BLaER1 (cell line): ENCODE data around the gene LAPTM5.

Experiments used
- H3K27ac ChIP-seq: shearing (Covaris generic); formaldehyde crosslinking; 2 replicates; pipeline ENCODE4 v1.8.1; 2022
- H3K27me3 ChIP-seq: shearing (Covaris generic); formaldehyde crosslinking; 2 replicates; pipeline ENCODE4 v1.8.1; 2022
- H3K36me3 ChIP-seq: shearing (Covaris generic); formaldehyde crosslinking; 2 replicates; pipeline ENCODE4 v1.8.1; 2022
- H3K4me1 ChIP-seq: shearing (Covaris generic); formaldehyde crosslinking; 2 replicates; pipeline ENCODE4 v1.8.1; 2022
- H3K4me2 ChIP-seq: shearing (Covaris generic); formaldehyde crosslinking; 2 replicates; pipeline ENCODE4 v1.8.1; 2022
- H3K4me3 ChIP-seq: shearing (Covaris generic); formaldehyde crosslinking; 2 replicates; pipeline ENCODE4 v1.8.1; 2022
- H3K9ac ChIP-seq: shearing (Covaris generic); formaldehyde crosslinking; 2 replicates; pipeline ENCODE4 v1.8.1; 2022
- H3K9me3 ChIP-seq: shearing (Covaris generic); formaldehyde crosslinking; 2 replicates; pipeline ENCODE4 v1.8.1; 2022
- H4K20me1 ChIP-seq: shearing (Covaris generic); formaldehyde crosslinking; 2 replicates; pipeline ENCODE4 v1.8.1; 2022
- Cebpa-rat ChIP-seq: shearing (Covaris generic); IDR thresholded peaks from 2 replicates; pipeline ENCODE4 v1.8.1; 2022

LAPTM5 gene

GRCh38 chr1:30732277-30732996 lies 25.1 kb downstream of the LAPTM5 start:
- Histone ChIP-seq H3K27ac (peak overlapping the region; percentile 69), H3K36me3 (peaks cover 51% of the 10 kb centered on the region), H3K4me2 (peak overlapping the region; percentile 81), H3K4me3 (no peak overlapping the region), H4K20me1 (peaks cover 80% of the 10 kb centered on the region), H3K9me3 (no peaks in the 10 kb centered on the region), H3K9ac (peak overlapping the region; percentile 21; the same call in 1 of the 2 replicates), H3K27me3 (no peaks in the 10 kb centered on the region), H3K4me1 (peaks cover 100% of the 10 kb centered on the region)
- TF ChIP-seq Cebpa-rat, result no peak

GRCh38 chr1:30731806-30732276 lies 25.7 kb downstream of the LAPTM5 start:
- no peak for TF ChIP-seq Cebpa-rat
- H3K4me2 ChIP-seq, result peak overlapping the region; percentile 81

GRCh38 chr1:30731109-30731805 lies 26.3 kb downstream of the LAPTM5 start:
- H3K9me3 ChIP-seq, result no peaks in the 10 kb centered on the region
- peak overlapping the region; percentile 61 for H3K9ac ChIP-seq
- no peaks in the 10 kb centered on the region for H3K27me3 ChIP-seq
- H3K36me3 ChIP-seq, result peaks cover 39% of the 10 kb centered on the region
- H3K4me3 ChIP-seq, result peak overlapping the region; percentile 44; the same call in 1 of the 2 replicates
- H4K20me1 ChIP-seq, result peaks cover 68% of the 10 kb centered on the region
- H3K4me1 ChIP-seq, result peaks cover 100% of the 10 kb centered on the region
- TF ChIP-seq Cebpa-rat, result no peak
- H3K4me2 ChIP-seq, result peak overlapping the region; percentile 81
- peak overlapping the region; percentile 86 for H3K27ac ChIP-seq

More at GRCh38 chr1:30731806-30732276, 25.7 kb downstream of the LAPTM5 start:
- H3K4me1 ChIP-seq, result peaks cover 100% of the 10 kb centered on the region
- peak overlapping the region; percentile 86; the same call in 1 of the 2 replicates for H3K27ac ChIP-seq
- H4K20me1 ChIP-seq, result peaks cover 74% of the 10 kb centered on the region
- peak overlapping the region; percentile 61 for H3K9ac ChIP-seq
- no peaks in the 10 kb centered on the region for H3K27me3 ChIP-seq
- H3K36me3 ChIP-seq, result peaks cover 45% of the 10 kb centered on the region
- no peak overlapping the region for H3K4me3 ChIP-seq
- H3K9me3 ChIP-seq, result no peaks in the 10 kb centered on the region

- H3K4me2 ChIP-seq, result peak overlapping the region; percentile 81
These were observed 27.0 kb downstream of the LAPTM5 start for GRCh38 chr1:30730346-30731108.

GRCh38 chr1:30729901-30730300 lies 27.7 kb downstream of the LAPTM5 start:
- Histone ChIP-seq H3K4me1 (peaks cover 100% of the 10 kb centered on the region), H4K20me1 (peaks cover 54% of the 10 kb centered on the region), H3K36me3 (peaks cover 26% of the 10 kb centered on the region), H3K27me3 (no peaks in the 10 kb centered on the region), H3K9ac (peak overlapping the region; percentile 61), H3K27ac (peak overlapping the region; percentile 86), H3K9me3 (no peaks in the 10 kb centered on the region), H3K4me2 (peak overlapping the region; percentile 81), H3K4me3 (peak overlapping the region; percentile 44)
- TF ChIP-seq Cebpa-rat, result no peak

More at GRCh38 chr1:30730346-30731108, 27.0 kb downstream of the LAPTM5 start:
- Histone ChIP-seq H3K27me3 (no peaks in the 10 kb centered on the region), H3K9me3 (no peaks in the 10 kb centered on the region), H3K36me3 (peaks cover 32% of the 10 kb centered on the region), H3K4me3 (peak overlapping the region; percentile 44), H3K4me1 (peaks cover 100% of the 10 kb centered on the region), H4K20me1 (peaks cover 61% of the 10 kb centered on the region), H3K9ac (peak overlapping the region; percentile 61), H3K27ac (peak overlapping the region; percentile 86)
- TF ChIP-seq Cebpa-rat, result no peak

GRCh38 chr1:30728832-30729638 lies 28.5 kb downstream of the LAPTM5 start:
- TF ChIP-seq Cebpa-rat, result no peak
- Histone ChIP-seq H3K9ac (peak overlapping the region; percentile 61), H3K4me1 (peaks cover 92% of the 10 kb centered on the region), H4K20me1 (peaks cover 46% of the 10 kb centered on the region), H3K9me3 (no peaks in the 10 kb centered on the region), H3K4me2 (peak overlapping the region; percentile 81), H3K27ac (peak overlapping the region; percentile 86), H3K27me3 (no peaks in the 10 kb centered on the region), H3K36me3 (peaks cover 17% of the 10 kb centered on the region), H3K4me3 (no peak overlapping the region)

- H3K9ac ChIP-seq, result peak overlapping the region; percentile 61; the same call in 1 of the 2 replicates
- 0 out of 2 replicates have a peak overlapping the region, but pooled peaks have one; percentile 86 for H3K27ac ChIP-seq
- no peaks in the 10 kb centered on the region for H3K27me3 ChIP-seq
- TF ChIP-seq Cebpa-rat, result no peak
- H3K36me3 ChIP-seq, result peaks cover 10% of the 10 kb centered on the region
- peak overlapping the region; percentile 81 for H3K4me2 ChIP-seq
- peaks cover 43% of the 10 kb centered on the region for H4K20me1 ChIP-seq
- peaks cover 90% of the 10 kb centered on the region for H3K4me1 ChIP-seq
- no peak overlapping the region for H3K4me3 ChIP-seq
- no peaks in the 10 kb centered on the region for H3K9me3 ChIP-seq
These were observed 29.2 kb downstream of the LAPTM5 start for GRCh38 chr1:30728340-30728739.

- Histone ChIP-seq H3K4me3 (no peak overlapping the region), H3K27ac (peak overlapping the region; percentile 29; the same call in 1 of the 2 replicates), H3K36me3 (peaks cover 5% of the 10 kb centered on the region), H3K4me1 (peaks cover 90% of the 10 kb centered on the region), H3K9ac (0 out of 2 replicates have a peak overlapping the region, but pooled peaks have one; percentile 12), H4K20me1 (peaks cover 43% of the 10 kb centered on the region), H3K4me2 (peak overlapping the region; percentile 81), H3K9me3 (no peaks in the 10 kb centered on the region), H3K27me3 (no peaks in the 10 kb centered on the region)
- no peak for TF ChIP-seq Cebpa-rat
These were observed 29.8 kb downstream of the LAPTM5 start for GRCh38 chr1:30727824-30728223.
